Measurements from ENCODE around the gene IDH3B.

- TF ChIP-seq POLR2AphosphoS5 (IDR thresholded peaks at IDR 0.05; ENCODE audit: borderline replicate concordance, low read depth, low read length) (no peak), EZH2 (IDR thresholded peaks at IDR 0.05) (no peak), FOXP2 (optimal IDR thresholded peaks at IDR 0.05; ENCODE audit: control extremely low read depth, extremely low read length, insufficient read depth) (no peak)
Measured at GRCh38 chr20:2654384-2654822, 9.6 kb downstream of the IDH3B start.
